Epithelial cell of esophagus (primary cell): Measurements from ENCODE around the gene ARHGAP10.
A peak's percentile ranks its signal among the peaks of the same experiment; 100 is the strongest.

ENCODE experiments used
- DNase-seq: peaks from one replicate; pipeline ENCODE4 v3.0.0; 2010; ENCODE audit warnings: low read depth
- H3K4me3 ChIP-seq: 2 replicates; pipeline ENCODE4 v1.5.1; 2011; ENCODE audit warnings: mild to moderate bottlenecking, low read length, control low read depth
- CTCF ChIP-seq: IDR thresholded peaks from 2 replicates; pipeline ENCODE4 v1.5.1; 2011; ENCODE audit warnings: low read depth, mild to moderate bottlenecking, low read length, control low read depth, inconsistent platforms; ENCODE audit not compliant: insufficient read depth; ENCODE audit errors: missing control alignments

The ARHGAP10 gene

GRCh38 chr4:147948336-147948735, 216.4 kb downstream of the ARHGAP10 start:
- H3K4me3 ChIP-seq: no peak overlapping the region
- no peak for TF ChIP-seq CTCF
- DNase-seq: no peak

DNA sequence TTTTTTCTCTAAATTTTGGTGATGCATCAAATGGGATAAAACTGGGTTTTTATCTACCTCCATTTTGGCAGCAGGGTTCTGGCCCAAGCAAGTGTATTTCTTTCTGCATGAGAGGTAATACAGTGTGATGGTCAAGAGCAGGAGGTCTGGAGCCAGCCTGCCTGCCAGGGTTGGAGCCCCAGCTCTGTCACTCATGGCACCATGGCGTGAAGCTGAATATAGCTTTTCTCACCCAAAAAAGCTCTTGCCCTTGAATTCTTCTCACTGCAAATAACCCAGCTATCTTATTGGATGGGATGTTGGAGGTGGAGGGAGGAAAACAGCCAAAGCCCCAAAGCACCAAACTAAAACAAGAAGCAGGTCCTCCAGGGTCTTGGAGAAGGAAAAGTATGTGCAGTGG, 218.4 kb downstream of the ARHGAP10 start:
- TF ChIP-seq CTCF: no peak
- no peak for DNase-seq
- H3K4me3 ChIP-seq: no peak overlapping the region

GRCh38 chr4:147950841-147951240, 219.0 kb downstream of the ARHGAP10 start:
- H3K4me3 ChIP-seq: no peak overlapping the region
- DNase-seq: no peak
- TF ChIP-seq CTCF: no peak

- no peak for TF ChIP-seq CTCF
- no peak for DNase-seq
- no peak overlapping the region for H3K4me3 ChIP-seq
These were observed 223.0 kb downstream of the ARHGAP10 start for GRCh38 chr4:147954850-147955249.

DNA sequence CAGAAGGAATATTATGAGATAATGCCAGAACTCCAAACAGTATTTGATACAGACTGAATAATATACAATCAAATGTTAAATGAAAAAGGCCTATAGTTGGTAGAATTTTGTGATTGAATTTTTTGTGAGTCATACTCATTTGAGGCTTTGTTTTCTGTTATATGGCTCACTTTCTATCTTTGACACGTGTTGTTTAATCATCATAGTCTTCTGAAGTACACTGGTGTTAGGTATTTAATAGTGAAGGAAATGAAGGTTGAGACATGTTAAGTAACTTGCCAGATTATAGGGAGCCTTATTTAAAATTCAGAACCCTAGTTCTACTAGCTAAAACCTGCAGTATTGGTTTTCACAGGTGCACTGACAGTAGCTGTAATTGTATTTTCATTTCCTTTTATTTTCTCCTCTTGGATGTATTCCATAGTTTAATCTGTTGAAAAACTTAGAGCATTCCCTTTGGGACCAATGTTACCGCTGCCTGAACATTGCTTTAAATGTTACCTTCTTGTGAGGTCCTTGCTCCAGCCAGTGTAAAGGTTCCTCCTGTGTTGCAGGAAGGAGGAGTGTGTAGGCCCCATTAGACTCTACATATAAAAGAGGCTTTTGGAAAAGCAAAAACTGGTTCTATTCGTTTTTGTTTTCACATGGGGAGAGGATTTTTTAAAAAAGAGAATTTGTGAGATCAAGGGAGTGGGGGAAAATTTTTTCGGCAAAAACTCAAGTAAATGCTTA, 224.1 kb downstream of the ARHGAP10 start:
- no peak for TF ChIP-seq CTCF
- H3K4me3 ChIP-seq: no peak overlapping the region
- DNase-seq: peak; percentile 50

GRCh38 chr4:147957446-147957845, 225.6 kb downstream of the ARHGAP10 start:
- no peak for TF ChIP-seq CTCF
- no peak overlapping the region for H3K4me3 ChIP-seq
- DNase-seq: no peak

GRCh38 chr4:147958057-147958456, 226.2 kb downstream of the ARHGAP10 start:
- H3K4me3 ChIP-seq: no peak overlapping the region
- no peak for DNase-seq
- TF ChIP-seq CTCF: no peak
